GM10847 (cell line): ENCODE data around the gene SLC22A23.

ENCODE experiments used
- POLR2A ChIP-seq: IDR thresholded peaks from 2 replicates; pipeline ENCODE4 v1.6.1; 2011; ENCODE audit not compliant: insufficient read length; ENCODE audit errors: extremely low read depth

Gene SLC22A23

DNA sequence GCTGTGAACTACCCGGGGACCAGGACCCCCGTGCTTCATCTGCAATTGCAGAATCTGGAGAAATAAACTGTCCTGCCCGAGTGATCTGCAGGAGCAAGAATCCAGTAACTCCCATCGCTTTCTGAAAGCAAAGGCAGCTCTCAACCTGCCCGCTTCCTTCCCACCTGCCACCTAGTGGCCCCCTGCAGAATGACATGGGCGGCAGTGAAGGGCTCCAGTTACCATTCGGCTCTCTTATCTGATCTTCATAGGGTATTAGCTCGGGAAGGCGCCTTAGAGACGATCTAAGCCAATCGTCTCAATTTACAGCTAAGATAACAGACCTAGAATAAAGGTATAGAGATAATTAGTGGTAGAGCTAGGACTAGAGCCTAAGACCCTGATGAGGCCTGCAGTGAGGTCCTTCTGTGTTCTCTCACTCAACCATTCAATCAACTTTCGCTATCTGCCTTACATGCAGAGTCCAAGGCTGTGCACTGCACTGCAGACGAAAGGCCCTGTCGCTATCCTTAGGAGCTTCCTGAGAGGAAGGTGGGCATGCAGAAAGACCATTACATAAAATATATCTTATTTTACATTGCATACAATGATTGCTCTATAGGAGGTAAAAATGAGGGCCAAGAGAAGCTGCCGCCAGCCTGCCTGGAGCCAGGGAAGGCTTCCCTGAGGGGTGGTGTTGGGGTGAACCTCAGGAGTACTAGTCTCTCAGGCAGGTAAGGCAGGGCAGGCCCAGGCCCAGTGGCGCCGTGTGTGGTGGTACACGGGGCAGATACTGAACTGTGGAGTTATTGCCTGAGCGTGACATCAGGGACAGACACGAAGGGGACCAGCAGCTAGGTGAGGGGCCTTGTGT, 205.2 kb downstream of the SLC22A23 start:
- no peak for TF ChIP-seq POLR2A

DNA sequence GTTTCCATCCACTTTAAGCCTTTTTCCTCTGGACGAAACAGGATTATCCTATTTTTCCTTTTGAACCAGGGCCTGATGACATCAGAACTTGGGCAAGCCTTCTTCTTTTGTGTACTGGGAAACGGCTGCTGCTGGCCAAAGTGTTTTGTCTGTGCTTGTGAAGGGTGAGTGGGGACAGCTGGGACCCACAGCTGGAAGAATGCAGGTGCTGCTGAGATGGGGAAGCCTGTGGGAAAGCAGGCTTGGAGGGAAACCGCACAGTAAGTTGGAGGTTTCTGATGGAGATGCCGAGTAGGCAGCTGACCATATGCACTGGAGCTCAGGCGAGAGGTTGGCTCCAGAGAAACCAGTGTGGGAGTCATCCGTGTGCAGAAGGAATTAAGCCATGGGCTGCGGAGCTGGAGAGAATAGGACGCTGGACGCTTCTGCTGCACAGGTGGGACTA, 206.6 kb downstream of the SLC22A23 start:
- TF ChIP-seq POLR2A, result no peak

DNA sequence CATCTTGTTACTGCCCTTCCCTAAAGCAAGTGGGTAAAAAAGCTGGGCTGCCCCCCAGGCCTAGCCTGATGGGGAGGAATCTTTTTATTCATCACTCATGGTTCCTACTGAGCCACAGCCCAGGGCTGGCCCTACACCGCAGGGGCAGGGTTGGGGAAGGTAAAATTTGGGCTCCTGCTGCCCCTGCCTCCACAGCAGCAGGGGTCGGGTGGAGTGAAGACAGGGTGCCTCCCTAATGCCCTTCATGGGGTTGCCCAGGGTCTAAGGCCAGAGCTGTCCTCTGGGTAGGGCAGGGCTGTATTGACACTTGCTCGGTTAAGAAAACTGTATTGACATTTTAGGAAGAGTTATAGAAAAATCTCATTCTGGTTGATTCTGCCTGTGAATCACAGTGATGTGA, 207.0 kb downstream of the SLC22A23 start:
- no peak for TF ChIP-seq POLR2A

- no peak for TF ChIP-seq POLR2A
Observed at GRCh38 chr6:3247255-3248146, 209.3 kb downstream of the SLC22A23 start.

- no peak for TF ChIP-seq POLR2A
Observed at GRCh38 chr6:3245216-3245615, 211.6 kb downstream of the SLC22A23 start.

DNA sequence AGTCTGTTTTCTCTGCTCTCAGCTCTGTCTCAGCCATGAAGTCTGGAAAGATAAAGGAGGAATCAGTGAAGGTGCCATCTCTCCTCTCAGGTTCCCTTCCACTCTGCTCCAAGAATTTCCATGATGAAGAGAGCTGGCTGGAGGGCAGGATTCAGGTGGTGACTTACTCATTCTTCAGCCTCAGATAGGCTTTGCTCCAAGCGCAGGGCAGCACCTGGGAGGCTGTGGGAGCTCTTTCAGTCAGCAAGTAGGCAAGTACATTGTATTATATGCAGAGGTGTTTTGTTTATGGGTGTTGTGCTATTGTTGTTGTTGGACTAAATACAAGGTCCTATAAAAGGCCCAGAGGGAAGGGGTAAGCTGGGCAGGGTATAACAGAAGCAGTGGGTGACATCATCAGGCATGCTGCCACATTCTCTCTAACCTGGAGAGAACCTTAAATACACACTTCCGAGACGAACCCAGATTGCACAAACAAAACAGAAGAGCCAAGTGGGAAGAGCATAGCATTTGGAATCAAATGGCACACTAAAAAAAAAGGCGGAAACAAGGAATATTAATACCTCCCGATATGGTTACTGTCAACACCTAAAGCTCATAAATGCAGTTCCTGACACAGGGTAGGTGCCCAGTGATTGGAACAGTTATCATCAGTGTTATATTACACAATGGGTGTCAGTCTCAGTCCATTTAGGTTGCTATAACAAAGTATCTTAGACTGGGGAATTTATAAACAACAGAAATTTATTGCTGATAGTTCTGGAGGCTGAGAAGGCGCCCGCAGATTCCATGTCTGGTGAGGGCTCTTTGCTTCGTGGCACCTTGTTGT, 212.6 kb downstream of the SLC22A23 start:
- TF ChIP-seq POLR2A, result no peak

- TF ChIP-seq POLR2A, result no peak
Observed at GRCh38 chr6:3242768-3243167, 214.1 kb downstream of the SLC22A23 start.

- TF ChIP-seq POLR2A, result no peak
Observed at GRCh38 chr6:3240595-3240994, 216.3 kb downstream of the SLC22A23 start.

DNA sequence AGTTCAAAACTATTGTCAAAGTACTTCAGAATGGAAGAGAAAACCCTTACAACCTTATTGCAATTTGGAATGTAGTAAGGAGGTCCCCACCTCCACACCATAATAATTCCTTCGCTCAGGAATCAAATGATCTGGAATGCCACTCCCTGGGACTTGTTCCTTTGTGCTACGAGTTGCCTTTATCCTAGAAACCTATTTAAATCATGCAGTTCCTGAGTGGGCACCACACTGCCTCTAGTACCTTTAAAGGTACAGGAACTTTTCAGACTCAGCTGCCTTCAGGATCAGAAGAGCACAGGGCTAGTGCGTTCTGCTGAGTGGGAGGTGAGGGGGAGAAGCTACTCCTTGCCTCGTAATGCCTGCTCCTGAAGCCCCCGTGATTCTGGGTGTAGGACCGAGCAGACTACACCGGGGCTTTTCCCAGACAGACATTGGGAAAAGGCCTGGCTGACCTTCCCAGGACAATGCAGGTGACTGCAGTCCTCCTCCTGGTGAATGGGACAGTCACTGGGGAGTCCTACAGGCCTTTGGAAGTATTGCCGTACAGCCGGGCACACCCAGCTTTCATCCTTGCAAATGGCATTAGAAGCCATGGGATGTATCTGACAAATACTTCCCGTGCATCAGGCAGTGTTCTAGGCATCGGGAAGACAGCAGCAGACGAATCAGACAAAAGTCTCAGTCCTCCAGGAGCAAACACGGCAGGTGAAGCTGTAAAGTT, 217.6 kb downstream of the SLC22A23 start:
- TF ChIP-seq POLR2A, result no peak

DNA sequence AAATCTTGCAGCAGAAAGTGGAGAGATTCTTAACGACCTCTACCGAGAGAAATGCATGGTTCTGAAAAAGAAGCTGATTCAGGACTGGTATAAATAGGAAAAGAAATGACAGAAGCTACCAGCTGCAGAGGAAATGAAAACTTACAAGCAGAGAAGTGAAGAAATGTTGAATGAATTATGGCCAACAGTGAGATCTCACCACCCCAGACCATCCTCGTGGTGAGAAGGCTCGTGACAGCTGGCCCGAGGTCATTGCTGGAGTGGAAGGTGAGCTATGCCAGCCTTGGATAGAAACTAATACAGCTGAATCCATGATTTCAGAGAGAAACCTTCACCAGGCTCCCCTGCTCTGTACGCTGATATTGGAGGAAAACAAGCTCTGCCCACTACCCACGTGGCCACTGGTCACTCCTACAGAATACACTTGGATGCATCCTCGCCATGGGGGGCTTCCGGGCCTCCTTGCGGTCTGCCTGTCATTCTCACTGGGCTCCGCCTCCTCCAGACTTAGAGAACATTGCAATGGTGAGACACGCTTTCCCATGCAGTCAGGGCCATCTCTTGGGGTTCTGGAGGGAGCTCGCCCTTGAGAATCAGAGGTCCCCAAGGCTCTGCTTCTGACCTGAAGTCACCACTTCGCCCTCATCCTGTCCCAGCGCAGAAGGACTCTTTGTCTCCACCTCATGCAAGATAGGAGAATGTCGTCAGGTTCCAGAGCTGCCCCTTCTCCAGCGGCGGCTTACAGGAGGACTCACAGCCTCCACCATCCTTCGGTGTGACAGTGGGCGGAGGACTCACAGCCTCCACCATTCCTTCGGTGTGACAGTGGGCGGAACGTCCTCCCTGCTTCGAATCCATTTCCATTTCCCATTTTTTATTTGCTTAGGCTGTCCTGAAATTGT, 218.8 kb downstream of the SLC22A23 start:
- no peak for TF ChIP-seq POLR2A

- no peak for TF ChIP-seq POLR2A
Observed at GRCh38 chr6:3236005-3236404, 220.8 kb downstream of the SLC22A23 start.

- TF ChIP-seq POLR2A, result no peak
Observed at GRCh38 chr6:3235486-3235885, 221.4 kb downstream of the SLC22A23 start.

DNA sequence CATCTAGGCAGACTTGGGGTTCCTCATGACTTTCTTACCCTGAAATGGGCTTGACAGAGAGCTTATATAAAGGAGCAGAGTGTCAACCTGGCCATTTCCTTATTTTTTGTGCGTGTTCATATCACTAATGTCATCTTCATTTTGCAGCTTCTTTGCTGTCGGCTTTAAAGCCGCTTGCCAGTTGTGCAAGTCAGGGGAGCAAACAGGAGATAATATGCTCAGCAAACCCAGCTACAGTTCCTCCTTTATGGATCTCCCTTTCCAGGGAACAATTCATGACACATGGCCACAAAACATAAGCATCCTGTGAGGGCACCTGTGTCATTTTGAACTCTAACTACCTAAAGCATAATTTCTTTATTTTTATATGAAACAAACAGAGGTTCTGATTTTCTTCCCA, 222.9 kb downstream of the SLC22A23 start:
- TF ChIP-seq POLR2A, result no peak
